GM19397 (cell line): ENCODE results near the gene SCML1.

ENCODE experiments used
- ATAC-seq: cut with Tn5 transposase; IDR thresholded peaks from one replicate; pipeline ENCODE4 v1.9.1; 2021; ENCODE audit warnings: mild to moderate bottlenecking, moderate library complexity; ENCODE audit not compliant: unreplicated experiment

SCML1 gene

GRCh38 chrX:17787557-17787956 lies 50.3 kb downstream of the SCML1 start:
- ATAC-seq, result no peak

GRCh38 chrX:17788439-17788838 lies 51.1 kb downstream of the SCML1 start:
- no peak for ATAC-seq

DNA sequence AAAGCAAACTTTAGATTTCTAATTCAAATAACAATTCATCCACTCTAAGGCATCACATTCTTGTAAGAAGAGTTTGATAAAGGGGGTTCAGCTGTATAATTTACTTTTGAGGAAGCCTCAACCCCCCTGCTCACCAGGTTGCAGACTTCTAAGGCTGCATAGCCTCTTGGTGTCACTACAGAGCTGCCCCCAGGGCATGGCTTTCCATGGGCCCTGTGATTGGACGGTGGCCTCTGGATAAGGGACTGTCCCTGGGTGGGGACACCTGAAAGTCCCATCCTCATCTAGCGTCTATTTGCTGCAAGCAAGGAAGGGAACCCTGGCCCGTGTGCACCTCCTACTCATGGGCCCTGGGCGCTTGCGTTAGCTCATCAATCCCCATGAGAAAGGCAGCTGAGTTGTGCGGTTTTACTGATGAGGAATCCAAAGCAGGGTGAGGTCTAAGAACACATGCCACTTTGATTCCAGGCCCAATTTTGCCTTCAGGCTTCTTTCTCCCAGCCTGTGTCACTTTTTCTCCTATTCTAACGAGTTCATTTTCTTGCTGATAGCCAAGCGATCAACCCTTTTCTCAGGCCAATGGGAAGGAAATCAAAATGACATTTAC lies 51.8 kb downstream of the SCML1 start:
- ATAC-seq, result no peak

DNA sequence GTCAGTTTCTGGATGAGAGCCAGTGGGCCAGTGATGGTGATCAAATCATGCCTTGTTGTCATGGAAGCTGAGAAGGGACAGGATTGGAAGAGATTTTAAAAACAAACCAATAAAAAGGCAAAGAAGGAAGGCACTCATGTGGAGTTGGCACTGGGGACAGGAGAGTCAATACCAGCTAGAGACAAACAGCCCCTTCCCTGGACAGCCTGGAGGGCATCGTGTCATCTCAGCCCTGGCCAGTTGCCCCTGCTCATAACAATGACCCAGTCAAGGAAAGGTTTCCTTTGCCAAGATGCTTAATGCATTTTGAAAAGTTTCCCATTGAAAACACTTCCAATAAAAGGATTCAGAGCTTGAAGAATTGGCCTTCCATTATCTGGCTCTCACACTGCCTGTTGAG lies 55.5 kb downstream of the SCML1 start:
- ATAC-seq, result no peak

- ATAC-seq, result no peak
Measured at GRCh38 chrX:17798921-17799320, 61.6 kb downstream of the SCML1 start.

- ATAC-seq, result no peak
Measured at GRCh38 chrX:17801431-17801830, 64.1 kb downstream of the SCML1 start.

DNA sequence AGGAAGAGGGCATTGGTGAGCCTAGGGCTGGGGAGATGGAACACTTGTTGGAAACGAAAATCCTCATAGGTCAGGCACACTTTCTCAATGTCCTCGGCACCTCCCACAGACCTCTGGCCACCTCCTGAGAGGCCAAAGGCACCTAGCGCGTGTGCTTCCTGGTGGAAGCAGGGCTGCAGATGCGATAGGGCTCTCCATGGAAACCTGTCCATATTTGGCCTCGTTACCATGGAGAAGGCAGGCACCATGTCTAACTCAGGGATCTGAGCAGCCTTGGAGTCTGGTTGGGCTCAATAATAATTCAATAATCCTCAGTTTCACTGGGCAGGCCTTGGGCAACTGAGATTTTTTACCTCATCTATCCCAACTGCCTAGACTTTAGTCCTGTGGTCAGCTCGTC lies 65.5 kb downstream of the SCML1 start:
- no peak for ATAC-seq

- ATAC-seq, result no peak
Measured at GRCh38 chrX:17803449-17803848, 66.2 kb downstream of the SCML1 start.
